K562 (cell line): ENCODE results near the gene MAST4.

Experiments used
- BRCA1 ChIP-seq, 2 experiments: fragments of 450-650 bp in 1 of 2; sonication (generic) in 1 of 2; formaldehyde crosslinking in 1 of 2; IDR thresholded peaks; 2 replicates each; pipeline versions ENCODE4 v1.5.0 to v1.6.1; 2017 to 2020; ENCODE audit warnings: mild to moderate bottlenecking in 1 of 2, missing genetic modification reagents in 1 of 2
- CTCF ChIP-seq, 3 experiments: IDR thresholded peaks in 2 of 3; conservative IDR thresholded peaks in 1 of 3; 2 replicates each; pipeline ENCODE4 v1.5.1; 2011 to 2012; ENCODE audit warnings: low read length in 3 of 3, mild to moderate bottlenecking in 3 of 3, control low read depth in 2 of 3, improper control_type of control experiment in 1 of 3, inconsistent platforms in 1 of 3, low read depth in 1 of 3, mixed read lengths in 1 of 3, moderate library complexity in 1 of 3; ENCODE audit not compliant: insufficient read depth in 2 of 3
- NFYB ChIP-seq: IDR thresholded peaks from 2 replicates; pipeline ENCODE4 v1.6.1; 2011; ENCODE audit warnings: mild to moderate bottlenecking, moderate library complexity; ENCODE audit not compliant: insufficient read length; ENCODE audit errors: extremely low read depth
- RAD21 ChIP-seq, 2 experiments: fragments of 250-450 bp in 1 of 2; fragments of 450-650 bp in 1 of 2; sonication (Bioruptor Pico) in 1 of 2; formaldehyde crosslinking in 1 of 2; IDR thresholded peaks in 1 of 2; conservative IDR thresholded peaks in 1 of 2; 2 replicates each; pipeline versions ENCODE4 v1.4.0 to v1.8.0; 2020 to 2022; ENCODE audit warnings: mild to moderate bottlenecking in 2 of 2, moderate library complexity in 1 of 2
- SIRT6 ChIP-seq: IDR thresholded peaks from one replicate; pipeline ENCODE4 v1.6.1; 2012; ENCODE audit warnings: low read depth, mild to moderate bottlenecking, control low read depth, inconsistent platforms, low read length, moderate library complexity
- TARDBP ChIP-seq: fragments of 450-650 bp; IDR thresholded peaks from 2 replicates; pipeline ENCODE4 v1.6.1; 2016
- ZBTB11 ChIP-seq, 3 experiments: fragments of 200-800 bp in 1 of 3; fragments of 250-450 bp in 1 of 3; fragments of 450-650 bp in 1 of 3; sonication (Bioruptor Pico) in 1 of 3; sonication (Bioruptor generic) in 1 of 3; formaldehyde crosslinking in 1 of 3; IDR thresholded peaks; 2 replicates each; pipeline versions ENCODE4 v1.6.1 to v1.8.0; 2016 to 2022; ENCODE audit warnings: mild to moderate bottlenecking in 2 of 3, missing genetic modification characterization in 2 of 3, missing compliant biosample characterization in 1 of 3, moderate library complexity in 1 of 3
- ZBTB5 ChIP-seq: fragments of 450-650 bp; IDR thresholded peaks from 2 replicates; pipeline ENCODE4 v1.6.1; 2017; ENCODE audit warnings: antibody characterized with exemption

GRCh38 chr5:67160272-67160671 lies 564.1 kb downstream of the MAST4 start:
- TF ChIP-seq RAD21 (CRISPR knock-in tag; conservative IDR thresholded peaks at IDR 0.05 in 1 of 2, IDR thresholded peaks at IDR 0.05 in 1 of 2): no peak
- no peak for TF ChIP-seq TARDBP
- no peak for TF ChIP-seq CTCF (IDR thresholded peaks at IDR 0.05 in 2 of 3, conservative IDR thresholded peaks at IDR 0.05 in 1 of 3; ENCODE audit: insufficient read depth in 2 of 3, low read depth in 1 of 3, low read length in 3 of 3)
- TF ChIP-seq SIRT6: no peak
- TF ChIP-seq ZBTB11 (CRISPR knock-in tag; IDR thresholded peaks at IDR 0.05): no peak
- TF ChIP-seq ZBTB5: no peak
- TF ChIP-seq NFYB: no peak
- TF ChIP-seq BRCA1 (IDR thresholded peaks at IDR 0.05): no peak
- no peak for TF ChIP-seq BRCA1 (CRISPR knock-in tag; IDR thresholded peaks at IDR 0.05)
